Astrocyte (in vitro differentiated cells and primary cell): ENCODE data around the gene KLK13.
A peak's percentile ranks its signal among the peaks of the same experiment; 100 is the strongest.

ENCODE experiments used
- CTCF ChIP-seq: IDR thresholded peaks from 2 replicates; pipeline ENCODE4 v1.5.1; 2011; ENCODE audit warnings: low read depth, mild to moderate bottlenecking, inconsistent platforms, low read length, moderate library complexity; ENCODE audit not compliant: insufficient read depth
- EZH2 ChIP-seq: IDR thresholded peaks from 2 replicates; pipeline ENCODE4 v1.6.1; 2012; ENCODE audit warnings: mild to moderate bottlenecking, low read length, inconsistent platforms; ENCODE audit not compliant: insufficient read depth

- peak; percentile 15 for TF ChIP-seq EZH2
- TF ChIP-seq CTCF = no peak
Observed at GRCh38 chr19:51019544-51019925, 45.4 kb downstream of the KLK13 start, which contains the start of gene KLK10.
